HL-60 (cell line): ENCODE measurements around the gene OGG1.

Experiments
- DNase-seq, 2 experiments: peaks; one replicate each; pipeline ENCODE4 v3.0.0-alpha.2; 2010 to 2020; ENCODE audit warnings: low read depth in 1 of 2, low spot score in 1 of 2
- H3K27ac ChIP-seq: fragments of 250-450 bp; sonication (Bioruptor Pico); replicated peaks from 2 replicates; pipeline ENCODE4 v1.5.1; 2020; ENCODE audit warnings: mild to moderate bottlenecking, moderate library complexity
- H3K27me3 ChIP-seq: fragments of 250-450 bp; sonication (Bioruptor Pico); 2 replicates; pipeline ENCODE4 v1.5.1; 2021; ENCODE audit warnings: mild to moderate bottlenecking, moderate library complexity; ENCODE audit not compliant: insufficient read depth, poor library complexity, severe bottlenecking
- H3K4me3 ChIP-seq: replicated peaks from 2 replicates; pipeline ENCODE4 v1.5.1; 2011; ENCODE audit warnings: mild to moderate bottlenecking, control low read depth, low read length; ENCODE audit not compliant: insufficient read depth
- GABPA ChIP-seq: IDR thresholded peaks from 2 replicates; pipeline ENCODE4 v1.6.1; 2012; ENCODE audit warnings: low read depth
- POLR2AphosphoS5 ChIP-seq: IDR thresholded peaks from 2 replicates; pipeline ENCODE4 v1.6.1; 2012; ENCODE audit warnings: low read depth
- SPI1 ChIP-seq: IDR thresholded peaks from 2 replicates; pipeline ENCODE4 v1.6.1; 2012; ENCODE audit warnings: low read depth, mild to moderate bottlenecking, borderline replicate concordance
- TF ChIP-seq, protein P1 (sequence below): IDR thresholded peaks from 2 replicates; pipeline ENCODE4 v1.6.1; 2012; ENCODE audit warnings: low read depth; ENCODE audit not compliant: insufficient replicate concordance
- TF ChIP-seq, protein P2 (sequence below): IDR thresholded peaks from one replicate; pipeline ENCODE4 v1.5.1; 2011; ENCODE audit warnings: low read length, control low read depth, inconsistent platforms; ENCODE audit not compliant: insufficient read depth

Gene OGG1

DNA sequence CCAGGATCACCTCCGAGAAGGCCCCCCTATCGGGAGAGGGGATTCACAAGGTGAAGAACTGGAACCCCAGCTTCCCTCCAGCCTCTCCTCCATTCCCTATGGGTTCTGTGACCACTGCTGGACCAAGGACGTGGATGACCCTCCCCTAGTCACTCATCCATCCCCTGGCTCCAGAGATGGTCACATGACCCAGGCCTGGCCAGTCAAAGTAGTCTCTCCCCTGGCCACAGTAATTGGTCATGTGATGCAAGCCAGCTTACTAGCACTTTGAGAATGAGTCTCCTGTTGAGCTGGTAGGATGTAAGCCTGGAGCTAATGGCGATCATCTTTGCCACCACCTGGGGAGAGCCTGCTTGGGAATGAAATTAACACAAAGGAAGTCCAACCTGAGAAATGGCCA, 16.1 kb downstream of the OGG1 start:
- Histone ChIP-seq H3K4me3 (no peak overlapping the region), H3K27me3 (no peaks in the 10 kb centered on the region), H3K27ac (no peak overlapping the region)
- TF ChIP-seq, protein P1, sequence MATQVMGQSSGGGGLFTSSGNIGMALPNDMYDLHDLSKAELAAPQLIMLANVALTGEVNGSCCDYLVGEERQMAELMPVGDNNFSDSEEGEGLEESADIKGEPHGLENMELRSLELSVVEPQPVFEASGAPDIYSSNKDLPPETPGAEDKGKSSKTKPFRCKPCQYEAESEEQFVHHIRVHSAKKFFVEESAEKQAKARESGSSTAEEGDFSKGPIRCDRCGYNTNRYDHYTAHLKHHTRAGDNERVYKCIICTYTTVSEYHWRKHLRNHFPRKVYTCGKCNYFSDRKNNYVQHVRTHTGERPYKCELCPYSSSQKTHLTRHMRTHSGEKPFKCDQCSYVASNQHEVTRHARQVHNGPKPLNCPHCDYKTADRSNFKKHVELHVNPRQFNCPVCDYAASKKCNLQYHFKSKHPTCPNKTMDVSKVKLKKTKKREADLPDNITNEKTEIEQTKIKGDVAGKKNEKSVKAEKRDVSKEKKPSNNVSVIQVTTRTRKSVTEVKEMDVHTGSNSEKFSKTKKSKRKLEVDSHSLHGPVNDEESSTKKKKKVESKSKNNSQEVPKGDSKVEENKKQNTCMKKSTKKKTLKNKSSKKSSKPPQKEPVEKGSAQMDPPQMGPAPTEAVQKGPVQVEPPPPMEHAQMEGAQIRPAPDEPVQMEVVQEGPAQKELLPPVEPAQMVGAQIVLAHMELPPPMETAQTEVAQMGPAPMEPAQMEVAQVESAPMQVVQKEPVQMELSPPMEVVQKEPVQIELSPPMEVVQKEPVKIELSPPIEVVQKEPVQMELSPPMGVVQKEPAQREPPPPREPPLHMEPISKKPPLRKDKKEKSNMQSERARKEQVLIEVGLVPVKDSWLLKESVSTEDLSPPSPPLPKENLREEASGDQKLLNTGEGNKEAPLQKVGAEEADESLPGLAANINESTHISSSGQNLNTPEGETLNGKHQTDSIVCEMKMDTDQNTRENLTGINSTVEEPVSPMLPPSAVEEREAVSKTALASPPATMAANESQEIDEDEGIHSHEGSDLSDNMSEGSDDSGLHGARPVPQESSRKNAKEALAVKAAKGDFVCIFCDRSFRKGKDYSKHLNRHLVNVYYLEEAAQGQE: no peak
- TF ChIP-seq SPI1 (no peak), POLR2AphosphoS5 (no peak)
- TF ChIP-seq, protein P2, sequence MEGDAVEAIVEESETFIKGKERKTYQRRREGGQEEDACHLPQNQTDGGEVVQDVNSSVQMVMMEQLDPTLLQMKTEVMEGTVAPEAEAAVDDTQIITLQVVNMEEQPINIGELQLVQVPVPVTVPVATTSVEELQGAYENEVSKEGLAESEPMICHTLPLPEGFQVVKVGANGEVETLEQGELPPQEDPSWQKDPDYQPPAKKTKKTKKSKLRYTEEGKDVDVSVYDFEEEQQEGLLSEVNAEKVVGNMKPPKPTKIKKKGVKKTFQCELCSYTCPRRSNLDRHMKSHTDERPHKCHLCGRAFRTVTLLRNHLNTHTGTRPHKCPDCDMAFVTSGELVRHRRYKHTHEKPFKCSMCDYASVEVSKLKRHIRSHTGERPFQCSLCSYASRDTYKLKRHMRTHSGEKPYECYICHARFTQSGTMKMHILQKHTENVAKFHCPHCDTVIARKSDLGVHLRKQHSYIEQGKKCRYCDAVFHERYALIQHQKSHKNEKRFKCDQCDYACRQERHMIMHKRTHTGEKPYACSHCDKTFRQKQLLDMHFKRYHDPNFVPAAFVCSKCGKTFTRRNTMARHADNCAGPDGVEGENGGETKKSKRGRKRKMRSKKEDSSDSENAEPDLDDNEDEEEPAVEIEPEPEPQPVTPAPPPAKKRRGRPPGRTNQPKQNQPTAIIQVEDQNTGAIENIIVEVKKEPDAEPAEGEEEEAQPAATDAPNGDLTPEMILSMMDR: no peak
- DNase-seq: no peak

DNA sequence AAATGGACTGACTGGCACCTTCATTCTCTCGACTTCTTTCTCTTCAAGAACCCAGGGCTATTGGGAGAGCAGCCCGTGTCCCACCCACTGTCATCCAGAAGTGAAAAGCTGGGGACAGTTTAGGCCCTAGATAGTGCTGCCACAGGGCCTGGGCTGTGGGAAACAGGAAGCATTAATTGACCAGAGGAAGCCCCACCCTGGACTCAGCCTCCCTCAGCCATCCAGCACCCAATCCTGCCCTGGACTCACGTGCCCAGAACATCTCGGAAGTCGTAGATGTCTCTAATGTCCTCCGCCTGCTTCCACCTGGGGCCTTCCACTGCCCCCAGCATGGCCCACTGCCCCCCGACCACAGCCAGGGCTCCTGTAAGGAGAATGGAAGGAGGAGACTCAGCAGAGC, 17.7 kb downstream of the OGG1 start:
- Histone ChIP-seq H3K27me3 (no peaks in the 10 kb centered on the region), H3K27ac (no peak overlapping the region), H3K4me3 (no peak overlapping the region)
- TF ChIP-seq POLR2AphosphoS5 (no peak), SPI1 (no peak), GABPA (no peak)
- TF ChIP-seq, protein P1: no peak
- TF ChIP-seq, protein P2: no peak
- DNase-seq: no peak

DNA sequence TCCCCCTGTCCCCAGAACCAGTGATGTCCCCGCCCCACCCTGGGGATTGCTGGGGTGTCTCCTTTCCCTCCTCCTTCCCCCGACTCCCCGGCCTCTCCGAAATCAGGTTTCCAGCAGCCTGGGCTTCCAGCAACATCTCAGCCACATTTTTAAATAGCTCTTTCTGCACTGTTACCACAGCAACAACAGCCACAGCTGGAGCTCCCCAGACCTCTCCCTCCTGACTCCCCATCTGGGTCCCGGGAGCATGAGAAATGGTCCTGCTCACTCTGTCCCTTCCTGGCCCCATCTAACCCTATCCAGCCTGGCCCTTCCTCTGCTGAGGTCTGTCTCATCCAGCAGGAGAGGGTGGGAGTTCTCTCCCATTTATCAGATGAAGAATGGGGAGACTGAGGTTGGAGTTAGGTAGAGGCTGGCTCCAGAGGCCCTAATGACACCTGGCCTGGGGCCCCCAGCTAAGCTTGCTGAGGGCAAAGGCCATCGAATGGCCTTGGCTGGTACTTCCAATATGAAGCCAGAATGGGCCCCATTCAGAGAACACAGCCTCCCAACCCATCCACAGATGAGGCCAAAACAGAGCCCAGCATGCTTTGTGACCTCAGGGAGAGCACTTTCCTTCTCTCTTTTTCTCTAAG, 18.5 kb downstream of the OGG1 start:
- 0 out of 2 replicates have a peak overlapping the region, but pooled peaks have one; percentile 22 for H3K27ac ChIP-seq
- DNase-seq: no peak
- H3K4me3 ChIP-seq: peak overlapping the region; percentile 80
- TF ChIP-seq GABPA (no peak), SPI1 (no peak), POLR2AphosphoS5 (no peak)
- TF ChIP-seq, protein P2: no peak
- H3K27me3 ChIP-seq: no peaks in the 10 kb centered on the region

DNA sequence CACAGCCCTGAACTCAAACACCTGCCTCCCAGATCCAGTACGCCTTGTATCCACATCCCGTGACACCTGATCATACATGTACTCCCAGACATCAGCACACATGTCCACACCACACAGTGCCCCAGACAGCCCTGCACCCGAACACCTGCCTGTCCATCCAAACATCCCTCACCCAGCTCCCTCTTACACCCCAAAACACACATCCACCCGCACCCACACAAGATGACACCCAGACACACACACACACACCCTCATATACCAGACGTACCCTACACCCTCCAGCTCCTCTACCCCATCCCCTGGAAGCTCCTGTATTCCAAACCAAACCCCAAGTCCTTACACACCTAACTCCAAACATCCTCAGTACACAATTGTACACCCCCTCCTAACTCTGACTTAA, 19.3 kb downstream of the OGG1 start:
- TF ChIP-seq SPI1 (no peak), GABPA (no peak), POLR2AphosphoS5 (no peak)
- TF ChIP-seq, protein P2: no peak
- TF ChIP-seq, protein P1: no peak
- Histone ChIP-seq H3K27ac (peak overlapping the region; percentile 64), H3K4me3 (peak overlapping the region; percentile 80), H3K27me3 (no peaks in the 10 kb centered on the region)
- DNase-seq: no peak
